ENCODE measurements around the gene RIN3.
A peak's percentile ranks its signal among the peaks of the same experiment; 100 is the strongest.

The RIN3 gene

GRCh38 chr14:92578511-92578910 lies 64.9 kb downstream of the RIN3 start:
- no peak for FAIRE-seq

GRCh38 chr14:92579244-92579936 lies 65.8 kb downstream of the RIN3 start:
- FAIRE-seq = no peak

- FAIRE-seq = no peak
Measured at GRCh38 chr14:92581206-92581605, 67.6 kb downstream of the RIN3 start.

GRCh38 chr14:92581966-92582566 lies 68.5 kb downstream of the RIN3 start:
- FAIRE-seq = no peak

- no peak for FAIRE-seq
Measured at GRCh38 chr14:92582706-92583452, 69.3 kb downstream of the RIN3 start.

GRCh38 chr14:92584220-92584619 lies 70.6 kb downstream of the RIN3 start:
- no peak for FAIRE-seq

GRCh38 chr14:92584816-92585215 lies 71.2 kb downstream of the RIN3 start:
- FAIRE-seq = no peak

- FAIRE-seq = peak; percentile 12
Measured at GRCh38 chr14:92585981-92586937, 72.7 kb downstream of the RIN3 start.

GRCh38 chr14:92586963-92587699 lies 73.5 kb downstream of the RIN3 start:
- FAIRE-seq = no peak

GRCh38 chr14:92587700-92588085 lies 74.1 kb downstream of the RIN3 start:
- FAIRE-seq = no peak

GRCh38 chr14:92589213-92589852 lies 75.8 kb downstream of the RIN3 start:
- no peak for FAIRE-seq

- FAIRE-seq = no peak
Measured at GRCh38 chr14:92590176-92590575, 76.6 kb downstream of the RIN3 start.

- no peak for FAIRE-seq
Measured at GRCh38 chr14:92590941-92591340, 77.4 kb downstream of the RIN3 start.

- FAIRE-seq = no peak
Measured at GRCh38 chr14:92591346-92591745, 77.8 kb downstream of the RIN3 start.

- no peak for FAIRE-seq
Measured at GRCh38 chr14:92595267-92595666, 81.7 kb downstream of the RIN3 start.

- no peak for FAIRE-seq
Measured at GRCh38 chr14:92596331-92596907, 82.8 kb downstream of the RIN3 start.

- FAIRE-seq = no peak
Measured at GRCh38 chr14:92597906-92598905, 84.6 kb downstream of the RIN3 start.

GRCh38 chr14:92599811-92600210 lies 86.2 kb downstream of the RIN3 start:
- no peak for FAIRE-seq

- FAIRE-seq = no peak
Measured at GRCh38 chr14:92600318-92601053, 86.9 kb downstream of the RIN3 start.
